ENCODE measurements around the gene OAF. TPM values are rescaled to one million over a fixed set of nuclear protein-coding genes. Genes with fewer than 3 reads are reported as not detected.

OAF gene
- total and polyA plus RNA-seq, 2 experiments from 2014 or later, result 1.1 to 3.0 TPM

- ATAC-seq (no peak), DNase-seq (ENCODE audit: low spot score) (no peak)
- Mint-ChIP-seq H3K27ac (no peak overlapping the region), H3K36me3 (ENCODE audit: low read depth) (no peaks in the 10 kb centered on the region), H3K4me3 (no peak overlapping the region), H3K27me3 (ENCODE audit: insufficient read depth, low read depth, poor library complexity) (peaks cover 7% of the 10 kb centered on the region), H3K9me3 (no peaks in the 10 kb centered on the region), H3K4me1 (peaks cover 20% of the 10 kb centered on the region)
- Histone ChIP-seq H3K79me2 (replicated peaks; ENCODE audit: insufficient read depth) (no peaks in the 10 kb centered on the region), H3K4me2 (no peak overlapping the region), H2AFZ (no peak overlapping the region), H3K9me2 (ENCODE audit: insufficient read depth) (0 out of 2 replicates have a peak, but pooled peaks cover 3% of the 10 kb centered on the region), H3K36me3 (ENCODE audit: insufficient read depth) (no peaks in the 10 kb centered on the region), H3K4me3 (no peak overlapping the region), H3K27ac (ENCODE audit: low read depth) (no peak overlapping the region), H3K27me3 (ENCODE audit: insufficient read depth) (no peaks in the 10 kb centered on the region), H3K4me1 (ENCODE audit: insufficient read depth) (no peaks in the 10 kb centered on the region), H3F3A (replicated peaks; ENCODE audit: low read depth) (no peaks in the 10 kb centered on the region), H4K20me1 (replicated peaks; ENCODE audit: insufficient read depth) (no peaks in the 10 kb centered on the region)
- TF ChIP-seq ZNF462 (CRISPR knock-in tag; IDR thresholded peaks at IDR 0.05), result no peak
- TF ChIP-seq EZH2 (IDR thresholded peaks at IDR 0.05; ENCODE audit: low read depth, unreplicated experiment), result no peak
- TF ChIP-seq STAT1 (IDR thresholded peaks at IDR 0.05; ENCODE audit: unreplicated experiment), result no peak
- TF ChIP-seq CREB1 (CRISPR knock-in tag; IDR thresholded peaks at IDR 0.05; ENCODE audit: low read depth), result no peak
- TF ChIP-seq ZNF331 (CRISPR knock-in tag; IDR thresholded peaks at IDR 0.05; ENCODE audit: low read depth), result no peak
- TF ChIP-seq POLR2AphosphoS5 (IDR thresholded peaks at IDR 0.05; ENCODE audit: low read depth), result no peak
- no peak for TF ChIP-seq REST (IDR thresholded peaks at IDR 0.05; ENCODE audit: unreplicated experiment)
Measured at GRCh38 chr11:120270386-120270785, 59.6 kb downstream of the OAF start.

Data from GM23338 (cell line).